PC-9 (cell line): ENCODE results near the gene SLC4A1. TPM values are rescaled to one million over a fixed set of nuclear protein-coding genes. Genes with fewer than 3 reads are reported as not detected.

ENCODE experiments used
- BruUV-seq: library from RNA; stranded (reverse); fragments of 400-500 nt; replicated peaks from 2 replicates; lab custom pipeline; 2021; lab: Mats Ljungman, UMichigan
- CTCF ChIA-PET: fragments of 300-600 bp; sonication (Branson Sonifier 250); formaldehyde crosslinking; loops from one replicate; lab custom pipeline; 2022; ENCODE audit warnings: antibody characterized with exemption; lab: Charles Lee
- POLR2A ChIA-PET: fragments of 300-600 bp; sonication (Branson Sonifier 250); formaldehyde crosslinking; loops from one replicate; lab custom pipeline; 2022; ENCODE audit warnings: antibody characterized with exemption; ENCODE audit not compliant: unreplicated experiment; lab: Charles Lee
- DNase-seq, 2 experiments: peaks; one replicate each; pipeline versions ENCODE4 v3.0.0 to v3.0.0-alpha.2; 2015 to 2022; ENCODE audit warnings: mixed read lengths in 1 of 2
- H2AFZ ChIP-seq: fragments of 200-600 bp; sonication (generic); 2 replicates; pipeline ENCODE4 v1.8.1; 2017; ENCODE audit warnings: antibody characterized with exemption
- H3F3A ChIP-seq: fragments of 200-600 bp; sonication (generic); 2 replicates; pipeline ENCODE4 v1.8.1; 2017; ENCODE audit warnings: antibody characterized with exemption, mild to moderate bottlenecking, low read depth; ENCODE audit not compliant: insufficient read depth
- H3K27ac ChIP-seq: fragments of 200-600 bp; sonication (generic); 2 replicates; pipeline ENCODE4 v1.6.1; 2016; ENCODE audit warnings: mixed run types
- H3K27me3 ChIP-seq: fragments of 200-600 bp; sonication (generic); 2 replicates; pipeline ENCODE4 v1.6.1; 2016; ENCODE audit warnings: low read depth, mixed run types; ENCODE audit not compliant: insufficient read depth
- H3K36me3 ChIP-seq: fragments of 200-600 bp; sonication (generic); 2 replicates; pipeline ENCODE4 v1.6.1; 2016; ENCODE audit warnings: low read depth, mixed run types
- H3K4me1 ChIP-seq: fragments of 200-600 bp; sonication (generic); replicated peaks from 2 replicates; pipeline ENCODE4 v1.6.1; 2016; ENCODE audit warnings: mixed run types; ENCODE audit not compliant: insufficient read depth
- H3K4me2 ChIP-seq: fragments of 200-600 bp; sonication (generic); 2 replicates; pipeline ENCODE4 v1.6.1; 2017; ENCODE audit warnings: mixed run types
- H3K4me3 ChIP-seq: fragments of 200-600 bp; sonication (generic); 2 replicates; pipeline ENCODE4 v1.6.1; 2016; ENCODE audit warnings: mixed run types
- H3K79me2 ChIP-seq: fragments of 200-600 bp; sonication (generic); 2 replicates; pipeline ENCODE4 v1.6.1; 2017; ENCODE audit warnings: low read depth, mixed run types
- H3K9me2 ChIP-seq: fragments of 200-600 bp; sonication (generic); 2 replicates; pipeline ENCODE4 v1.8.1; 2017; ENCODE audit warnings: mild to moderate bottlenecking; ENCODE audit not compliant: insufficient read depth
- H3K9me3 ChIP-seq: fragments of 200-600 bp; sonication (generic); 2 replicates; pipeline ENCODE4 v1.8.1; 2016; ENCODE audit warnings: low read depth; ENCODE audit not compliant: insufficient read depth
- H4K20me1 ChIP-seq: fragments of 200-600 bp; sonication (generic); 2 replicates; pipeline ENCODE4 v1.8.1; 2017; ENCODE audit not compliant: insufficient read depth
- CTCF ChIP-seq: fragments of 200-600 bp; sonication (generic); conservative IDR thresholded peaks from 2 replicates; pipeline ENCODE4 v1.6.1; 2017; ENCODE audit warnings: mixed run types, antibody characterized with exemption, mild to moderate bottlenecking, moderate library complexity
- EZH2 ChIP-seq: fragments of 200-600 bp; sonication (generic); IDR thresholded peaks from 2 replicates; pipeline ENCODE4 v1.8.0; 2017; ENCODE audit warnings: antibody characterized with exemption, low read depth
- intact Hi-C: fragments of 100-400 bp; cut with micrococcal nuclease; formaldehyde crosslinking; loops from one replicate; pipeline ENCODE4 v1.10.0; 2022; ENCODE audit not compliant: unreplicated experiment
- total RNA-seq: library from RNA; stranded (reverse); gene quantifications from 2 replicates; pipeline ENCODE4 v1.2.3, GENCODE V29; 2021

The SLC4A1 gene
- total RNA-seq, 1 experiment from 2014 or later = not detected

GRCh38 chr17:44207319-44207718 is 60.6 kb downstream of the SLC4A1 start:
- TF ChIP-seq EZH2 = no peak
- TF ChIP-seq CTCF = no peak
- H2AFZ ChIP-seq = no peak overlapping the region
- ChIA-PET POLR2A (no interaction called here), CTCF (no interaction called here)
- BruUV-seq = TSS peak; percentile 35
- no peaks in the 10 kb centered on the region for H3K9me2 ChIP-seq
- H3K27ac ChIP-seq = no peak overlapping the region
- H3K9me3 ChIP-seq = no peaks in the 10 kb centered on the region
- H3K27me3 ChIP-seq = no peaks in the 10 kb centered on the region
- intact Hi-C loops = no loop called here
- H3K79me2 ChIP-seq = no peaks in the 10 kb centered on the region
- no peaks in the 10 kb centered on the region for H4K20me1 ChIP-seq
- H3K4me1 ChIP-seq = peaks cover 40% of the 10 kb centered on the region
- peaks cover 19% of the 10 kb centered on the region; the same call in 1 of the 2 replicates for H3K36me3 ChIP-seq
- no peak overlapping the region for H3K4me3 ChIP-seq
- DNase-seq = no peak
- H3K4me2 ChIP-seq = no peak overlapping the region
- H3F3A ChIP-seq = peaks cover 58% of the 10 kb centered on the region

GRCh38 chr17:44206825-44207155 is 61.1 kb downstream of the SLC4A1 start:
- no TSS peak for BruUV-seq
- ChIA-PET POLR2A (no interaction called here), CTCF (interaction anchor here (0.5 kb wide), 1 partner anchor 60 kb away, joined by 3 read pairs; no protein-coding TSS in a partner anchor)
- peaks cover 19% of the 10 kb centered on the region; the same call in 1 of the 2 replicates for H3K36me3 ChIP-seq
- no peaks in the 10 kb centered on the region for H3K9me3 ChIP-seq
- H3K27ac ChIP-seq = no peak overlapping the region
- no peaks in the 10 kb centered on the region for H4K20me1 ChIP-seq
- H3K79me2 ChIP-seq = 0 out of 2 replicates have a peak, but pooled peaks cover under 1% of the 10 kb centered on the region
- no peaks in the 10 kb centered on the region for H3K9me2 ChIP-seq
- H3K4me2 ChIP-seq = no peak overlapping the region
- DNase-seq = no peak
- intact Hi-C loops = no loop called here
- H3F3A ChIP-seq = peaks cover 64% of the 10 kb centered on the region
- peaks cover 40% of the 10 kb centered on the region for H3K4me1 ChIP-seq
- no peak overlapping the region for H3K4me3 ChIP-seq
- H3K27me3 ChIP-seq = no peaks in the 10 kb centered on the region
- TF ChIP-seq CTCF (no peak), EZH2 (no peak)
- H2AFZ ChIP-seq = no peak overlapping the region

GRCh38 chr17:44205962-44206824 is 61.7 kb downstream of the SLC4A1 start:
- Histone ChIP-seq H4K20me1 (no peaks in the 10 kb centered on the region), H3K4me1 (peaks cover 42% of the 10 kb centered on the region), H3K9me2 (no peaks in the 10 kb centered on the region), H3K4me3 (no peak overlapping the region), H3K27ac (no peak overlapping the region), H3K27me3 (no peaks in the 10 kb centered on the region), H2AFZ (no peak overlapping the region), H3F3A (peaks cover 66% of the 10 kb centered on the region), H3K79me2 (peaks cover 6% of the 10 kb centered on the region; the same call in 1 of the 2 replicates), H3K9me3 (no peaks in the 10 kb centered on the region), H3K36me3 (peaks cover 14% of the 10 kb centered on the region; the same call in 1 of the 2 replicates), H3K4me2 (no peak overlapping the region)
- TF ChIP-seq EZH2 = no peak
- no peak for TF ChIP-seq CTCF
- intact Hi-C loops = no loop called here
- POLR2A ChIA-PET = interaction anchor here (0.5 kb wide), 1 partner anchor 92 kb away, joined by 3 read pairs; no protein-coding TSS in a partner anchor
- CTCF ChIA-PET = interaction anchor here (0.5 kb wide), 1 partner anchor 59 kb away, joined by 3 read pairs; no protein-coding TSS in a partner anchor
- no TSS peak for BruUV-seq
- no peak for DNase-seq
